Loucy (cell line): ENCODE results near the gene AP4B1.
"Not testable (repeated sequence)": the region's sequence is repeated elsewhere in the genome, so short reads cannot be mapped to it uniquely, and the experiment has no call there.

Experiments
- H2AFZ ChIP-seq: fragments of 200-600 bp; sonication (generic); 2 replicates; pipeline ENCODE4 v1.6.0; 2016; ENCODE audit warnings: antibody characterized with exemption, mild to moderate bottlenecking, low read length, moderate library complexity
- H3F3A ChIP-seq: fragments of 200-600 bp; 2 replicates; pipeline ENCODE4 v1.6.0; 2016; ENCODE audit warnings: antibody characterized with exemption, low read depth, mild to moderate bottlenecking
- H3K27me3 ChIP-seq: fragments of 200-600 bp; sonication (generic); 2 replicates; pipeline ENCODE4 v1.6.1; 2014; ENCODE audit warnings: low read length, mild to moderate bottlenecking; ENCODE audit not compliant: insufficient read depth, poor library complexity, severe bottlenecking
- H3K36me3 ChIP-seq: fragments of 200-600 bp; sonication (generic); 2 replicates; pipeline ENCODE4 v1.6.1; 2016; ENCODE audit warnings: low read length; ENCODE audit not compliant: insufficient read depth
- H3K4me1 ChIP-seq: fragments of 200-600 bp; sonication (generic); 2 replicates; pipeline ENCODE4 v1.5.1; 2014; ENCODE audit warnings: low read length, mild to moderate bottlenecking; ENCODE audit not compliant: insufficient read depth, poor library complexity, severe bottlenecking
- H3K4me2 ChIP-seq: fragments of 200-600 bp; sonication (generic); 2 replicates; pipeline ENCODE4 v1.6.0; 2014; ENCODE audit warnings: antibody characterized with exemption, low read length, low read depth, mild to moderate bottlenecking; ENCODE audit not compliant: poor library complexity, severe bottlenecking
- H3K4me3 ChIP-seq: fragments of 200-600 bp; sonication (generic); 2 replicates; pipeline ENCODE4 v1.5.1; 2014; ENCODE audit warnings: low read length, mild to moderate bottlenecking, mixed read lengths; ENCODE audit not compliant: poor library complexity, severe bottlenecking
- H3K79me2 ChIP-seq: fragments of 200-600 bp; sonication (generic); 2 replicates; pipeline ENCODE4 v1.6.1; 2014; ENCODE audit warnings: low read length; ENCODE audit not compliant: insufficient read depth
- H3K9ac ChIP-seq: fragments of 200-600 bp; sonication (generic); 2 replicates; pipeline ENCODE4 v1.6.0; 2014; ENCODE audit warnings: mild to moderate bottlenecking, low read depth, low read length, moderate library complexity; ENCODE audit not compliant: poor library complexity, severe bottlenecking
- H3K9me2 ChIP-seq: fragments of 200-600 bp; sonication (generic); replicated peaks from 2 replicates; pipeline ENCODE4 v1.6.1; 2016; ENCODE audit warnings: low read depth, low read length, mixed read lengths
- H3K9me3 ChIP-seq: fragments of 200-600 bp; sonication (generic); 2 replicates; pipeline ENCODE4 v1.6.1; 2014; ENCODE audit warnings: mild to moderate bottlenecking, antibody characterized with exemption, low read length, low read depth; ENCODE audit not compliant: insufficient read depth
- H4K20me1 ChIP-seq: fragments of 200-600 bp; sonication (generic); 2 replicates; pipeline ENCODE4 v1.6.0; 2014; ENCODE audit warnings: antibody characterized with exemption, low read length, mild to moderate bottlenecking; ENCODE audit not compliant: insufficient read depth, poor library complexity, severe bottlenecking
- EZH2phosphoT487 ChIP-seq: fragments of 200-600 bp; IDR thresholded peaks from 2 replicates; pipeline ENCODE4 v1.6.1; 2018; ENCODE audit warnings: antibody characterized with exemption, mild to moderate bottlenecking, moderate library complexity, borderline replicate concordance
- TF ChIP-seq, protein P1 (sequence below): fragments of 200-600 bp; sonication (generic); conservative IDR thresholded peaks from 2 replicates; pipeline ENCODE4 v1.5.1; 2014; ENCODE audit warnings: mild to moderate bottlenecking, antibody characterized with exemption, low read length

Gene AP4B1

DNA sequence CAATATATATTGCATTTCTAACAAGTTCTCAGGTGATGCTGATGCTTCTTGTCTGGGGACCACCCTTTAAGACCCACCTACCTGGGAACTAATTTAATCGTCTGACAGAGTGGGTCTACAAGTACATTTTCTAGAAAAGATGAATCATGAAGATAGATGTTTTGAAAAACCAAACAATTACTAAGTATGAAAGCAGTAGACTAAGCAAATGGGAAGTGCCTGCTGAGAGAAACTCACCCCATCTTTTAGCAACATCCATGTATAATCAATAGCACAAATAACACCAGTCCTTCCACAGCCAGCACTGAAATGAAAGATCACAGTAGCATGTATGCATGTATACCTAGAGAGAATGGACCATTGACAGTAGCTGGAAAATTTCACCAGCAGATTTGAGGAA is 50.4 kb downstream of the AP4B1 start:
- H2AFZ ChIP-seq: no peak overlapping the region
- H3K4me2 ChIP-seq: no peak overlapping the region
- no peaks in the 10 kb centered on the region for H4K20me1 ChIP-seq
- H3K4me3 ChIP-seq: no peak overlapping the region
- H3K79me2 ChIP-seq: no peaks in the 10 kb centered on the region
- no peaks in the 10 kb centered on the region for H3K27me3 ChIP-seq
- no peaks in the 10 kb centered on the region for H3K9me3 ChIP-seq
- peaks cover 7% of the 10 kb centered on the region; the same call in 1 of the 2 replicates for H3F3A ChIP-seq
- H3K36me3 ChIP-seq: peaks cover 42% of the 10 kb centered on the region
- H3K9ac ChIP-seq: no peak overlapping the region
- H3K4me1 ChIP-seq: peaks cover 14% of the 10 kb centered on the region
- TF ChIP-seq, protein P1, sequence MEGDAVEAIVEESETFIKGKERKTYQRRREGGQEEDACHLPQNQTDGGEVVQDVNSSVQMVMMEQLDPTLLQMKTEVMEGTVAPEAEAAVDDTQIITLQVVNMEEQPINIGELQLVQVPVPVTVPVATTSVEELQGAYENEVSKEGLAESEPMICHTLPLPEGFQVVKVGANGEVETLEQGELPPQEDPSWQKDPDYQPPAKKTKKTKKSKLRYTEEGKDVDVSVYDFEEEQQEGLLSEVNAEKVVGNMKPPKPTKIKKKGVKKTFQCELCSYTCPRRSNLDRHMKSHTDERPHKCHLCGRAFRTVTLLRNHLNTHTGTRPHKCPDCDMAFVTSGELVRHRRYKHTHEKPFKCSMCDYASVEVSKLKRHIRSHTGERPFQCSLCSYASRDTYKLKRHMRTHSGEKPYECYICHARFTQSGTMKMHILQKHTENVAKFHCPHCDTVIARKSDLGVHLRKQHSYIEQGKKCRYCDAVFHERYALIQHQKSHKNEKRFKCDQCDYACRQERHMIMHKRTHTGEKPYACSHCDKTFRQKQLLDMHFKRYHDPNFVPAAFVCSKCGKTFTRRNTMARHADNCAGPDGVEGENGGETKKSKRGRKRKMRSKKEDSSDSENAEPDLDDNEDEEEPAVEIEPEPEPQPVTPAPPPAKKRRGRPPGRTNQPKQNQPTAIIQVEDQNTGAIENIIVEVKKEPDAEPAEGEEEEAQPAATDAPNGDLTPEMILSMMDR: no peak
- TF ChIP-seq EZH2phosphoT487: no peak
- H3K9me2 ChIP-seq: no peaks in the 10 kb centered on the region

DNA sequence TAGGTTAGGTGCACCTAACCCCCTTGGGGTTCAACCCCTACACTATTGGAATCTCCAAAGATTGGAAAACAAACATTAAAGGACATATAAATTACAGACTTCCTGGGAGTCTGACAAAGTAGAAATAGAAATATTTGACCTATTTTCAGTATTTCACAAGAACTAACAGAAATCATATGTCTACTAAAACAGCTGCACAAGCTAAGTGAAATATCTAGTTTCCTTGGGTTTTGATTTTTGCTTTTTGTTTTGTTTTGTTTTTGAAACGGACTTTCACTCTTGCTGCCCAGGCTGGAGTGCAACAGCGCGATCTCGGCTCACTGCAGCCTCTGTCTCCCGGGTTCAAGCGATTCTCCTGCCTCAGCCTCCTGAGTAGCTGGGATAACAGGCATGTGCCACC is 51.9 kb downstream of the AP4B1 start:
- not testable (repeated sequence) for H3K9ac ChIP-seq, H3K4me2 ChIP-seq, H3K9me3 ChIP-seq, H3K79me2 ChIP-seq, H3K4me3 ChIP-seq, H3K9me2 ChIP-seq, H3K27me3 ChIP-seq, H3F3A ChIP-seq, H2AFZ ChIP-seq, H4K20me1 ChIP-seq
- H3K36me3 ChIP-seq: peaks cover 35% of the 10 kb centered on the region
- peaks cover 14% of the 10 kb centered on the region for H3K4me1 ChIP-seq

DNA sequence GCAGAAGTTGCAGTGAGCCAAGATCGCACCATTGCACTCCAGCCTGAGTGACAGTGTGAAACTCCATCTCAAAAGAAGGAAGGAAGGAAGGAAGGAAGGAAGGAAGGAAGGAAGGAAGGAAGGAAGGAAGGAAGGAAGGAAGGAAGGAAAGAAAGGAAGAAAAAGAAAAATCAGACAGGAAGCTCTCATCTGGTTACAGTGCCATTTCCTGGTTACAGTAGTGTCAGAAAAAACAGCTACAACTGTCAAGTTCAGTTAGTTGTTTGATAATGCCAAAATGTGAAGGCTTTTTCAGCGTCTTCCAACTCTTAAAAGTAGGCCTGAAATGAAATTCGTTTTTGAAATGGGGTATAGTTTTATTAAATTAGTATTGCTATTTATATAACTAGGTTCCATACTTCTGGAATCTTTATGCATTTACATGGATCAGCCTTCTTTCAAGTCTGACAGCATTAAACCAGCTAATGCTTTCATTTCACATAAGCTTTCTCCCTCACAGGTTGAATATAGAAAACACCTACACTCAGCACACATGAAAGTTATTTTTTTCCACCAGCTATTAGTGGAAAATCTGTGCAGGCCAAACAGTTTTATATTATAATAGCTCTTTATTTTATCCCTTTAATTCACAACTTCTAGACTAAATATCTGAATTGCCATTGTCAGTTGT is 54.3 kb downstream of the AP4B1 start:
- H3K36me3 ChIP-seq: peaks cover 30% of the 10 kb centered on the region; the same call in 1 of the 2 replicates

More for the DNA sequence above, 54.3 kb downstream of the AP4B1 start:
- no peak for TF ChIP-seq EZH2phosphoT487
- TF ChIP-seq, protein P1: no peak
- Histone ChIP-seq H3K79me2 (no peaks in the 10 kb centered on the region), H4K20me1 (no peaks in the 10 kb centered on the region), H3K4me2 (peak overlapping the region; percentile 26), H3K9me3 (no peaks in the 10 kb centered on the region), H3K4me3 (no peak overlapping the region), H3K9ac (no peak overlapping the region), H3K4me1 (peaks cover 14% of the 10 kb centered on the region), H3F3A (peaks cover 7% of the 10 kb centered on the region; the same call in 1 of the 2 replicates), H3K9me2 (no peaks in the 10 kb centered on the region), H2AFZ (no peak overlapping the region), H3K27me3 (no peaks in the 10 kb centered on the region)
